ENCODE results near the gene KYAT1. TPM values are rescaled to one million over a fixed set of nuclear protein-coding genes. Genes with fewer than 3 reads are reported as not detected.
"Not testable (repeated sequence)": the region's sequence is repeated elsewhere in the genome, so short reads cannot be mapped to it uniquely, and the experiment has no call there.

KYAT1 gene
- polyA plus RNA-seq, 2 of the 4 experiments (the other 2 are of a cell fraction) = 8.4 to 10.0 TPM

GRCh38 chr9:128877852-128878251 is 3.9 kb downstream of the KYAT1 start:
- ChIA-PET POLR2A (interaction anchor here (0.6 to 0.7 kb wide), 2 partner anchors 25 to 61 kb away, joined by 3 to 4 read pairs; no protein-coding TSS in a partner anchor), CTCF (interaction anchor here (0.6 to 11.3 kb wide), 9 partner anchors 14 to 466 kb away, joined by 3 to 127 read pairs (median 6); no protein-coding TSS in a partner anchor)
- ATAC-seq (no peak), DNase-seq (ENCODE audit: low read depth in 1 of 2, low spot score in 1 of 2) (no peak), FAIRE-seq (no peak)
- Histone ChIP-seq H3K4me1 (peaks cover 60% of the 10 kb centered on the region), H3K4me2 (peak overlapping the region; percentile 39; the same call in 2 of the 3 replicates), H3K27ac (peak overlapping the region; percentile 81 to 87; a peak in 5 of 6 replicates), H3K4me3 (no peak overlapping the region), H3K9me3 (no peaks in the 10 kb centered on the region)
- WGBS (ENCODE audit: missing lambda C conversion rate) = 87% methylated on average over 5 of the region's 5 CpGs
- TF ChIP-seq, protein P1, sequence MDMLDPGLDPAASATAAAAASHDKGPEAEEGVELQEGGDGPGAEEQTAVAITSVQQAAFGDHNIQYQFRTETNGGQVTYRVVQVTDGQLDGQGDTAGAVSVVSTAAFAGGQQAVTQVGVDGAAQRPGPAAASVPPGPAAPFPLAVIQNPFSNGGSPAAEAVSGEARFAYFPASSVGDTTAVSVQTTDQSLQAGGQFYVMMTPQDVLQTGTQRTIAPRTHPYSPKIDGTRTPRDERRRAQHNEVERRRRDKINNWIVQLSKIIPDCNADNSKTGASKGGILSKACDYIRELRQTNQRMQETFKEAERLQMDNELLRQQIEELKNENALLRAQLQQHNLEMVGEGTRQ (IDR thresholded peaks at IDR 0.05) = no peak
- TF ChIP-seq EHF (CRISPR knock-in tag; IDR thresholded peaks at IDR 0.05) = no peak
- TF ChIP-seq ZNF302 (CRISPR knock-in tag; IDR thresholded peaks at IDR 0.05) = no peak
- TF ChIP-seq ZC3H11A (IDR thresholded peaks at IDR 0.05) = no peak
- no peak for TF ChIP-seq KDM5A (IDR thresholded peaks at IDR 0.05)
- TF ChIP-seq BHLHE40 (IDR thresholded peaks at IDR 0.05; ENCODE audit: low read depth, low read length) = no peak
- no peak for TF ChIP-seq HOXB5 (CRISPR knock-in tag; IDR thresholded peaks at IDR 0.05)
- TF ChIP-seq GATA3 (IDR thresholded peaks at IDR 0.05; ENCODE audit: borderline replicate concordance) = no peak
- no peak for TF ChIP-seq JUN (IDR thresholded peaks at IDR 0.05)
- no peak for TF ChIP-seq POLR2AphosphoS2 (conservative IDR thresholded peaks at IDR 0.05; ENCODE audit: low read length)

GRCh38 chr9:128870941-128871265 is 10.8 kb downstream of the KYAT1 start:
- H3K4me3 ChIP-seq; ATAC-seq; H3K9me3 ChIP-seq; DNase-seq (ENCODE audit: low read depth in 1 of 2, low spot score in 1 of 2); FAIRE-seq; H3K4me2 ChIP-seq: not testable (repeated sequence)
- Histone ChIP-seq H3K4me1 (peaks cover 38% of the 10 kb centered on the region), H3K27ac (peak overlapping the region in 1 of 2 experiments; percentile 57; a peak in 1 of 6 replicates)
- ChIA-PET CTCF (interaction anchor here (0.7 to 11.3 kb wide), 4 partner anchors 7 to 746 kb away, joined by 3 to 127 read pairs (median 12); partner anchors contain the start of genes KYAT1 and LRRC8A), POLR2A (interaction anchor here (0.7 kb wide), 1 partner anchor 214 kb away, joined by 3 read pairs; no protein-coding TSS in a partner anchor)
- 80% methylated on average over 7 of the region's 7 CpGs for WGBS (ENCODE audit: missing lambda C conversion rate)

- POLR2A ChIA-PET = interaction anchor here (0.7 kb wide), 1 partner anchor 213 kb away, joined by 3 read pairs; no protein-coding TSS in a partner anchor
- CTCF ChIA-PET = interaction anchor here (0.7 to 3.0 kb wide), 3 partner anchors 11 to 746 kb away, joined by 3 to 20 read pairs (median 4); partner anchors contain the start of genes KYAT1 and LRRC8A
- WGBS (ENCODE audit: missing lambda C conversion rate) = 74% methylated on average over 7 of the region's 7 CpGs
- no peak for FAIRE-seq
- ATAC-seq = peak in 1 of 2 experiments; percentile 32; a peak in 2 of 6 replicates
- no peak for DNase-seq (ENCODE audit: low read depth in 1 of 2, low spot score in 1 of 2)
- peak; percentile 63 for TF ChIP-seq MAFK (IDR thresholded peaks at IDR 0.05; ENCODE audit: partially characterized antibody)
- no peak for TF ChIP-seq SMC3 (IDR thresholded peaks at IDR 0.05)
- H3K27ac ChIP-seq = peak overlapping the region; percentile 2 to 57; a peak in 2 of 6 replicates
- H3K4me3 ChIP-seq = no peak overlapping the region
- no peaks in the 10 kb centered on the region for H3K9me3 ChIP-seq
- H3K4me2 ChIP-seq = no peak overlapping the region
- H3K4me1 ChIP-seq = peaks cover 33% of the 10 kb centered on the region
These were observed 11.4 kb downstream of the KYAT1 start for GRCh38 chr9:128870128-128870940.

DNA sequence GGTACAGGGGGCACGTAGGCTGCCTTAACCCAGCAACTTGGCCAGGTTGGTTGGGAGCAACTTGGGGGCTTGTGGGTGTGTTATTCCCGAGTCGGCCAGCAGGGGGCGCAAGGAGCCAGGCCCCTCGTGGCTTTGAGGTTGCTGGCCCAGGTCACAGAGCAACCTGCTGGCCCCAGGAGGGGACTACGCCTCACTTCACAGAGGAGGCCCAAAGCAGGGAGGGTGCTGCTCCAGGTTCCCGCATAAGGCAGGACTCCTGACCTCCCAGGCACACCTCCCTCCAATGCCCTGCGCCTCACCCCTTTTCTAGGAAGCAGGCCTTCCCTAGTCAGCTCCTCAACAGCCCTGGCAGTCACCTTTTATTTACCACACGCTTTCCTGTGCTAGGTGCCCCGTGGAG is 18.1 kb downstream of the KYAT1 start:
- no peaks in the 10 kb centered on the region for H3K9me3 ChIP-seq
- DNase-seq (ENCODE audit: low read depth in 1 of 2, low spot score in 1 of 2) (peak; percentile 78 to 82), ATAC-seq (peak; percentile 96 to 99), FAIRE-seq (no peak)
- H3K4me2 ChIP-seq = no peak overlapping the region
- H3K4me3 ChIP-seq = no peak overlapping the region
- WGBS (ENCODE audit: missing lambda C conversion rate) = 31% methylated on average over 10 of the region's 10 CpGs
- ChIA-PET CTCF (interaction anchor here (0.6 to 12.0 kb wide), 21 partner anchors 12 to 201 kb away, joined by 3 to 244 read pairs (median 3); partner anchors contain the start of genes ENDOG, KYAT1, LRRC8A and PHYHD1), POLR2A (no interaction called here)
- peak overlapping the region; percentile 62 to 79; a peak in 4 of 6 replicates for H3K27ac ChIP-seq
- H3K4me1 ChIP-seq = peaks cover 16% of the 10 kb centered on the region; the same call in 2 of the 3 replicates
- TF ChIP-seq E2F6 (IDR thresholded peaks at IDR 0.05; ENCODE audit: borderline replicate concordance, low read depth) = no peak
- no peak for TF ChIP-seq NPAS2 (CRISPR knock-in tag; IDR thresholded peaks at IDR 0.05; ENCODE audit: borderline replicate concordance)
- no peak for TF ChIP-seq FOSL2 (IDR thresholded peaks at IDR 0.05)
- TF ChIP-seq FOSL2 (CRISPR knock-in tag; IDR thresholded peaks at IDR 0.05) = no peak
- TF ChIP-seq ZNF302 (CRISPR knock-in tag; IDR thresholded peaks at IDR 0.05) = no peak
- TF ChIP-seq, protein P2, sequence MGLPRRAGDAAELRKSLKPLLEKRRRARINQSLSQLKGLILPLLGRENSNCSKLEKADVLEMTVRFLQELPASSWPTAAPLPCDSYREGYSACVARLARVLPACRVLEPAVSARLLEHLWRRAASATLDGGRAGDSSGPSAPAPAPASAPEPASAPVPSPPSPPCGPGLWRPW (IDR thresholded peaks at IDR 0.05) = no peak
- no peak for TF ChIP-seq JUNB (IDR thresholded peaks at IDR 0.05)
- TF ChIP-seq, protein P3, sequence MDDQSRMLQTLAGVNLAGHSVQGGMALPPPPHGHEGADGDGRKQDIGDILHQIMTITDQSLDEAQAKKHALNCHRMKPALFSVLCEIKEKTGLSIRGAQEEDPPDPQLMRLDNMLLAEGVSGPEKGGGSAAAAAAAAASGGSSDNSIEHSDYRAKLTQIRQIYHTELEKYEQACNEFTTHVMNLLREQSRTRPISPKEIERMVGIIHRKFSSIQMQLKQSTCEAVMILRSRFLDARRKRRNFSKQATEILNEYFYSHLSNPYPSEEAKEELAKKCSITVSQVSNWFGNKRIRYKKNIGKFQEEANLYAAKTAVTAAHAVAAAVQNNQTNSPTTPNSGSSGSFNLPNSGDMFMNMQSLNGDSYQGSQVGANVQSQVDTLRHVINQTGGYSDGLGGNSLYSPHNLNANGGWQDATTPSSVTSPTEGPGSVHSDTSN (IDR thresholded peaks at IDR 0.05) = no peak
- TF ChIP-seq MAZ (IDR thresholded peaks at IDR 0.05; ENCODE audit: borderline replicate concordance, low read depth, low read length) = no peak
- TF ChIP-seq MAFK (IDR thresholded peaks at IDR 0.05; ENCODE audit: partially characterized antibody) = no peak
- no peak for TF ChIP-seq KDM1A (IDR thresholded peaks at IDR 0.05; ENCODE audit: low read depth)
- TF ChIP-seq NR3C1 (IDR thresholded peaks at IDR 0.05) = no peak
- TF ChIP-seq GATA3 (IDR thresholded peaks at IDR 0.05; ENCODE audit: borderline replicate concordance) = no peak
- no peak for TF ChIP-seq POLR2AphosphoS2 (conservative IDR thresholded peaks at IDR 0.05; ENCODE audit: low read length)
- TF ChIP-seq MAX (IDR thresholded peaks at IDR 0.05) = peak; percentile 72
- TF ChIP-seq FOSB (CRISPR knock-in tag; IDR thresholded peaks at IDR 0.05) = peak; percentile 26; the same call in 1 of the 2 replicates
- no peak for TF ChIP-seq KDM5A (IDR thresholded peaks at IDR 0.05)
- TF ChIP-seq ZSCAN20 (CRISPR knock-in tag; IDR thresholded peaks at IDR 0.05) = no peak
- no peak for TF ChIP-seq CEBPB (IDR thresholded peaks at IDR 0.05)
